ENCODE data around the gene MFNG. TPM values are rescaled to one million over a fixed set of nuclear protein-coding genes. Genes with fewer than 3 reads are reported as not detected.

Gene MFNG
- total RNA-seq, 1 experiment from 2014 or later = 3.3 TPM

DNA sequence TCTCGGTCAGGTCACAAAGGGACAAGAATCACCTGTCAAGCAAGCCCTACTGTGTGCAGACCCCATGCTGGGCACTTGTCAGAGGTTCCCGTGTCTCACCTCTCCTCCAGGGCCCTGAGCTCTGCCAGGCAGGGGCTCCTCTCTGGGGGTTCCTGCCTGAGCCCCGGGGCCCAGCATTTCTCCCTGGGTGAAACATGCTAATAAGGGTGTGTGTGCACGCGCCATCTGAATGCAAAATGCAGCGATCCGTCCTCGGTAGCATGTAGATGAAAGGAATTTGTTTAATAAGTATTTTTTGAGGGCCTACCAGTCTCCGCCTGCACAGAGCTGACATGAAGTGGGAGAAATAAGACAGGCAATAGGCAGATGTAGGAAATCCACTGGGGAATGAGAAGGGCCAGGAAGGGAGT lies 64.7 kb downstream of the MFNG start:
- Histone ChIP-seq H4K91ac (ENCODE audit: insufficient read length, low read depth, low read length) (no peak overlapping the region), H3K23ac (ENCODE audit: insufficient read length, low read depth, low read length) (no peak overlapping the region), H2BK15ac (ENCODE audit: low read depth, low read length) (no peak overlapping the region), H2BK5ac (ENCODE audit: insufficient read length, low read length) (no peak overlapping the region), H2BK12ac (ENCODE audit: insufficient read length, low read depth, low read length) (no peak overlapping the region), H3K23me2 (ENCODE audit: insufficient read length, low read depth, low read length, poor library complexity, severe bottlenecking) (peaks cover 9% of the 10 kb centered on the region), H3K9me3 (ENCODE audit: control insufficient read depth, low read depth, low read length) (no peaks in the 10 kb centered on the region), H2AFZ (ENCODE audit: low read length) (no peak overlapping the region), H3K27me3 (ENCODE audit: insufficient read depth, low read length) (peaks cover 5% of the 10 kb centered on the region; the same call in 1 of the 2 replicates), H3K4me2 (ENCODE audit: insufficient read depth, insufficient read length, low read length) (no peak overlapping the region), H3K4me1 (ENCODE audit: insufficient read depth, low read length) (no peaks in the 10 kb centered on the region), H3K18ac (ENCODE audit: insufficient read length, low read depth, low read length) (no peak overlapping the region), H2BK20ac (ENCODE audit: low read depth, low read length, poor library complexity, severe bottlenecking) (no peak overlapping the region), H3K14ac (ENCODE audit: insufficient read depth, low read length) (no peak overlapping the region), H3K79me2 (ENCODE audit: insufficient read depth, low read length) (no peaks in the 10 kb centered on the region), H4K5ac (ENCODE audit: insufficient read length, low read depth, low read length) (no peak overlapping the region), H2BK120ac (ENCODE audit: low read depth, low read length, poor library complexity, severe bottlenecking) (no peak overlapping the region), H3K9ac (ENCODE audit: extremely low read depth, insufficient read length, low read length) (no peak overlapping the region), H2AK5ac (ENCODE audit: insufficient read length, low read length) (no peak overlapping the region), H4K8ac (replicated peaks; ENCODE audit: insufficient read length, low read depth, low read length) (no peak overlapping the region), H3K56ac (ENCODE audit: insufficient read length, low read depth, low read length) (no peak overlapping the region), H3K4ac (ENCODE audit: low read depth, low read length) (no peak overlapping the region), H3T11ph (ENCODE audit: low read length) (no peak overlapping the region), H4K20me1 (ENCODE audit: control insufficient read depth, insufficient read depth, insufficient read length) (no peaks in the 10 kb centered on the region), H3K27ac (ENCODE audit: insufficient read length, low read depth, low read length) (no peak overlapping the region), H3K79me1 (ENCODE audit: insufficient read depth, low read depth, low read length, poor library complexity, severe bottlenecking) (no peaks in the 10 kb centered on the region)
- Mint-ChIP-seq H3K4me3 (no peak overlapping the region), H3K27ac (no peak overlapping the region), H3K27me3 (ENCODE audit: low read depth) (peaks cover 82% of the 10 kb centered on the region), H3K36me3 (ENCODE audit: insufficient read depth in 1 of 3, low read depth in 3 of 3) (no peaks in the 10 kb centered on the region), H3K4me1 (peaks cover 33 to 61% of the 10 kb centered on the region in 2 experiments), H3K9me3 (no peaks in the 10 kb centered on the region; a peak in 2 of 5 replicates)
- DNase-seq = no peak
- no CpG with 5 or more reads among the region's 9 CpGs for WGBS (ENCODE audit: extremely low coverage, insufficient read length, low lambda C conversion rate)
- TF ChIP-seq CTCF (conservative IDR thresholded peaks at IDR 0.05) = no peak

Measured in H9 (cell line).